D721Med (cell line): ENCODE data around the gene GTF3C1.

Experiments
- DNase-seq: peaks from one replicate; pipeline ENCODE4 v3.0.0; 2011; ENCODE audit warnings: low spot score; ENCODE audit not compliant: insufficient read length
- FAIRE-seq: peaks from 2 replicates; lab custom pipeline; 2011; peaks lifted over from hg19 to GRCh38; lab: Jason Lieb, UNC
- CTCF ChIP-seq: IDR thresholded peaks from 2 replicates; pipeline ENCODE4 v1.5.1; 2012; ENCODE audit warnings: mild to moderate bottlenecking, control low read depth; ENCODE audit not compliant: insufficient read depth; ENCODE audit errors: missing control alignments

The GTF3C1 gene

DNA sequence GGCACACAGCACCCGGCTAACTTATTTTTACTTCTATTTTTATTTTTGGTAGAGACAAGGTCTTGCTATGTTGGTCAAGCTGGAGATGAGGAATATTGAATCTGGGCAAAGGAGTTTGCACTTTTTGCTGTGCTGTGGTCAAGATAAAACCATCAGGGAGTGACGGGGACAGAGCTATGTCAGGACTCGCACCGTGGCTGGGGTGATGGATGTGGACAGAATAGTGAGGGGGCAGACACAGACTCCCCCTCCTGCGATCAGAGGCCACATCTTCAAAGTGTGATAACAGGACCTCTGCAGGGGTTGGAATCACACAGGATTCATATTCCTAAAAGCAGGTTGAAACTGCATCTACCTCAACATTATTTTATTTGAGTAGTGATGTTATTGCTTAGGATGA is 122.2 kb downstream of the GTF3C1 start:
- DNase-seq (no peak), FAIRE-seq (no peak)
- no peak for TF ChIP-seq CTCF

DNA sequence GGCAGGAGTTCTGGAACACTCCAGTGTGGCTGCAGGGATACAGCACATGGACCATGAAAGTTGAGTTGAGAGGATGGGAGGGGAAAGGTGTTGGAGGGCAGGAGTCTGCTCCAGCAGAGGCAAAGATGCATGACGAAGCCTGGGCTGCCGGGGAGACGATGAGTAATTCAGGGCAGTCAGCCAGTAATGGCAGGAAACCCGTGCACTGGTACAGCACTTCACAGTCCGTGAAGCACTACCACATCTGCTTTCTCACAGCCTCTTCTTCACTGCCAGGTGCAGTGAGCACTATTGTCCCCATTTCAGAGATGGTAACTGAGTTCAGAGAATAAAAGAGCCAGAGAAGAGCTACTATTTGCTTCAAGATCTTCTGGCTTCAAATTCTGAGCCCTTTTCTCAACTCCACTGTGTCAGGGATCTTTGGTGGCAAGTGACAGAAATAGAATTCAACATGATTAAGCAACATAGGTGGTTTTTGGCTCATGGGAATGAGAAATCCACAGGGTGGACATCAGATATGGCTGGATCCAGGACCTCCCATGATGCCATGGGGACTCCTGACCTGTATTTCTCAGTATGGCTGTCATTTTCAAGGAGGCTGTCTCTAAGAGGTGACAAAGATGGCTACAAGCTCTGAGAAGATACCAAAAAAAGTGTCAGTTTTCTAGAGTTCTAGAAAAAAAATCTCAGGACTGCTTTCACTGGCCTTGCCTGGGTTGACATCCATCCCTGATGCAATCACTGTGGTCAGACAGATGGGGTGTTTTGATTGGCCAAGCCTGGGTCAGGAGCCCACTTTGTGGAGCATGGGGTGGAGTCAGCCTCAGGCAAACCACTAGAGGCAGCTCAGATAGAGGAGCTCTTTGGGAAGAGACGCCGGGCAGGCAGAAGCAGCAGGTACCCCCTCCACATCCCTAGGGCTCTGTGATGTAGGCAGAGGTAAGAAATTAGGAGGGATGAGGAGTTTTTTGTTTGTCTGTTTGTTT is 123.0 kb downstream of the GTF3C1 start:
- FAIRE-seq: no peak
- TF ChIP-seq CTCF: no peak
- DNase-seq: no peak

DNA sequence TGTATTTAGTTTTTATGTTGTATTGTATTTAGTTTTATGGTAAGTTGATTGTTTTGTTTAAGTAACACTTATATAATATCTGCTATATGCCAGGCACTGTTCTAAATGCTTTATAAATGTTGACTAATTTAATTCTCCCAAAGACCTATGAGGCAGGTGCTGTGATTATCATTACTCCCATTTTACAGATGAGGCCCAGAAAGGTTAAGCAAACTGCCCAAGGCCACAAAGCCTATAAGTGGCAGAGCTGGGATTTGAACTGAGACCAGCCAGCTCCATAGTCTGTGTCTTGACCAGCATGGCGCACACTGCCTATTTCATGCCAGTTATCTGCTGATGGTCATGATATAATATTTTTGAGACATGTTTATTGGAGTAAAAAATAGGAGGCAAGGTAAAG is 123.8 kb downstream of the GTF3C1 start:
- no peak for TF ChIP-seq CTCF
- no peak for FAIRE-seq

GRCh38 chr16:27424772-27425498 is 124.8 kb downstream of the GTF3C1 start:
- DNase-seq: no peak
- TF ChIP-seq CTCF: no peak
- no peak for FAIRE-seq

More for the DNA sequence above, 123.8 kb downstream of the GTF3C1 start:
- no peak for DNase-seq

- TF ChIP-seq CTCF: no peak
- FAIRE-seq (no peak), DNase-seq (no peak)
These were observed 127.6 kb downstream of the GTF3C1 start for GRCh38 chr16:27421961-27422740.

- no peak for TF ChIP-seq CTCF
- FAIRE-seq (no peak), DNase-seq (no peak)
These were observed 132.6 kb downstream of the GTF3C1 start for GRCh38 chr16:27417047-27417671.
